Middle frontal gyrus (tissue), 1 donor: Measurements from ENCODE around the gene PRDX3.
"Not testable (repeated sequence)": the region's sequence is repeated elsewhere in the genome, so short reads cannot be mapped to it uniquely, and the experiment has no call there.

Experiments
- DNase-seq: peaks from one replicate; pipeline ENCODE4 v3.0.0-alpha.2; 2015; ENCODE audit warnings: low spot score; ENCODE audit errors: extremely low spot score

Gene PRDX3

DNA sequence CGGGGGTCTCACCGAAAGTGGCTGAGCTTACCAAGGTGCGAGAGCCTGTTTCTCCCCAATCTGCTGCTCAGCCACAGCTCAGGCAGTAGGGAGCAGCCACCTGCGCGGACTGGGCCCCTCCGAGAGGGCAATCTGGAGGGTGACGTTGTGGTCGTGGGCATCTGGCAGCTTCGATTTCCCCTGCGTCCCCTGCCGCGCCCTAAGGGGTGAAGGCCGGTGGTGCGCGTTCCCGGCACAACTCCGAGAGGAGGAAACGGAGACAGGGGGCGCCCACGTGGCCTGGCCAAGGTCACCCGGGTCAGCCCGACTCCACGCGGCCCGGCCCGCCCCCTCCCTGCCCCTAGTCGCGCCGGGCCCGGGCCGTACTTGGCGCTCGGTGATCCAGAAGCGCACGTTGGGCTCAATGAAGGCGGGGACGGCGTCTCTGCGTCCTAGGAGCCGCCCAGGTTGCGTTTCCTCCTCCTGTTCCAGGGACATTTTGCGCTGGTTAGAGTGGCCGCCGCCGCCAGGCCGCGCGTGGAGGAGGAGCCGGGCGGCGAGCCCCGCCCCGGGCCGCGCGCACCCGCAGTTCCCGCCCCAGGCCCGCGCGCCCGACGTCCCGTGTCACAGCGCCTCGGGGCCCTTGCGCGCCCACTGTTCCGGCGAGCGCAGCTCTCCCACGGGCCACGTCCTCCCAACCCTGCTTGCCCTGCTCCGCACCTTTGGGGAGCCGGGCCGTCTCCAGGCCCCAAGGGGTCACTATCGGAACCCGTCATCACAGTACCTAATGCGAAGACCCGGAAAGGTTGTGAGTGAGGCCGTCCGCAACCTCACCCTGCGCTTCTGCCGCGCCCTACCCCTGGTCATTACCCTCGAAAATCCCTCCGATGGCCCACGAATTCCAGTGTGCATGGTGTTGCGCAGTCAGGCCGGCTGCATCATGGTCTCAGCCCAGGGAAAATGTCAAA is 13.2 kb downstream of the PRDX3 start, which contains the start of gene SFXN4:
Gene SFXN4 (minus strand): TSS at position 544 of the 947 bp plus-strand sequence. CDS start 67 bp downstream, at position 477.
- peak; percentile 47 for DNase-seq

DNA sequence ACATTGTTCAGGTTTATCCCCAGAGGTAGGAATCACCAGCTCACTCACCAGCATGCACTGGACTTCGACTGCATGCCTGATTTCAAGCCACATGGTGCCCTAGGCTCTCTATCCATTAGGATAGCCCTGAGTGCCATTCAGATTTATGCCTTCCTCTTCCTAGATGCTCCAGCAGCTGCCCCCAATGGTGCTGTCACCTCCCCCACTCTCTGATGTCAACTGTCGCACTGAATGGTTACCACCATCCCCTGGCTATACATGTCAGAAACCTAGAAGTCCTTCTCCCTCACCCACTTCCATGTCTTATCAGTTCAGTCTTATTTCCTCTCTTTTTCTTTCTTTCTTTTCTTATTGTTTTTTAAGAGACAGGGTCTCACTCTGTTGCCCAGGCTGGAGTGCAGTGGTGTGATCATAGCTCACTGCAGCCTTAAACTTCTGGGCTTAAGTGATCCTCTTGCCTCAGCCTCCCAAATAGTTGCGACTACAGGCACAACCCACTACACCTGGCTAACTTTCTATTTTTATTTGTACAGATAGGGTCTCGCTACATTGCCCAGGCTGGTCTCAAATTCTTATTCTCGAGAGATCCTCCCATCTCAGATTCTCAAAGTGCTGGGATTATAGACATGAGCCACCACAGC is 16.0 kb downstream of the PRDX3 start:
- no peak for DNase-seq

DNA sequence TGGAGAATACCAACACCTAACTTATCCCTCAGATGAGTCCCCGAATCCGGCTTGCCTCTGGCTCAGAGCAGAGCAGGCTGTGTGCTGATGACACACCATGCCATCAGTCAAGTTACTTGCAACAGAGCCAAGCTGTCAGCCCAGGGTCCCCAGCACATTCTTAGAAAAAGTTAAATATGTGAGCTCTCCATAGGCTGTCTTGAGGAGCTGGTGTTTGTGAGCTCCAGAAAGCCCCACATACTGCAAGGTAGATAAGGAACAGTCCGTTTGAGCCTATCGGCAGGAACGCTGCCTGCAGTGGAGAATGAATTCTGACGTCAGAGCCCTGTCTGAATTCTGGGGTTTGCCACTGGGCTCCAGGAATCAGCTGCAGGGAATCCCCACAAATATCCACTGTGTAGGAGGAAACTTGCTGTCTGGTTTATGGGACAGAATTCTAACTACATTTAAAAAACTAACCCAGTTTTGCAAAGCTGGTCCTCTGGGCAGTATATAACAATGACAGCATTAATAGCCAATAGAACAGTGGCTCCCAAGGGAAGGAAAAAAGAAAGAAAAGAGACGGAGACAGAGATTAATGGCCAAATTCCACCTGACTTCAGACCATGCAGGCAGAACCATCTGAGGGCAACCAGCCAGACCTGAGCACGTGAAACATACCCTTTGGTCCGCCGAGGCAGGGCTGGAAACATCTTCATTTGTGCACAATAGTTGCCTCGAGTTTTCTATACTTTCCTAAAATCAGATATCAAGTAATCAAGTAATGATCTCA is 16.7 kb downstream of the PRDX3 start:
- DNase-seq = no peak

DNA sequence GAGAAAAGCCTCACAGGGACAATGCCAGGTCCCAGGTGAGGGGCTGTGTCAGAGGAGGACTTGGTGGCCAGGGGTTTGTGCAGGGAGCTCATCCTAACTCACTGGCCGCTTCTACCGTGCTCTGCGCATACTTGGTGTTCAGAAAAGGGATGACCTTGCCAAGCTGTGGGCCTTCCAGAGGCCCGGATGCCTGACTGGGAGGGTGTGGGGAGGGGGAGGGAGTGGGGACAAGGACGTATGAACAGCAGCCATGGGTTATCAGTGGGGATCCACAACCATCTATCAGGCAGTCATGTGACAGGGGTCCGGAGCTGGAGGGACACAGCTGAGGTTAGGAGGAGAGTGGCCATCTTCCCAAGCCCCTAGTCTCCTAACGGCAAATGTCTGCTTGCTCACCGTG is 19.3 kb downstream of the PRDX3 start:
- DNase-seq = no peak

DNA sequence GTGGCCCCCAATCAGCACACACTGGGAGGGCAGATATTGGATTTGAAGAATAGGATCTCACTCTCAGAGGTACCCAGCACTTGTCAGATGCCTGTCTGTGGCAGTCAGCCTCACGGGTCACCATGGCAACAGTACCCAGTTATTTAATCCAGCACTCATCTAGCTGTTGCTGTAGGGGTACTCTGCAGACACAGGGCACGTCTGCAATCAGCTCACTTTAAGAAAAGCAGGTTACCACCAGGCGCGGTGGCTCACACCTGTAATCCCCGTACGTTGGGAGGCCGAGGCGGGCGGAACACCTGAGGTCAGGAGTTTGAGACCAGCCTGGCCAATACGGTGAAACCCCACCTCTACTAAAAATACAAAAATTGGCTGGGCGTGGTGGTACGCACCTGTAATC is 25.0 kb downstream of the PRDX3 start:
- no peak for DNase-seq

DNA sequence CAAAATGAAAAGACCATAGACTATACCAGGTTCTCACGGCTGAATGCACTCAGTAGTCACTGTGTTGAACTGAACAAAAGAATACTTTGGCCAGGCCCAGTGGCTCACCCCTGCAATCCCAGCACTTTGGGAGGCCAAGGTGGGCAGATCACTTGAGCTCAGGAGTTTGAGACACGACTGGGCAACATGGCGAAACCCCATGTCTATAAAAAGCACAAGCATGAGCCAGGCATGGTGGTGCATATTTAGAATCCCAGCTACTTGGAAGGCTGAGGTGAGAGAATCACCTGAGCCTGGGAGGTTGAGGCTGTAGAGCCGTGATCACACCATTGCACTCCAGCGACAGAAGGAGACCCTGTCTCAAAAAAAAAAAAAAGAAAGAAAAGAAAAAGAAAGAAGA is 25.6 kb downstream of the PRDX3 start:
- no peak for DNase-seq

DNA sequence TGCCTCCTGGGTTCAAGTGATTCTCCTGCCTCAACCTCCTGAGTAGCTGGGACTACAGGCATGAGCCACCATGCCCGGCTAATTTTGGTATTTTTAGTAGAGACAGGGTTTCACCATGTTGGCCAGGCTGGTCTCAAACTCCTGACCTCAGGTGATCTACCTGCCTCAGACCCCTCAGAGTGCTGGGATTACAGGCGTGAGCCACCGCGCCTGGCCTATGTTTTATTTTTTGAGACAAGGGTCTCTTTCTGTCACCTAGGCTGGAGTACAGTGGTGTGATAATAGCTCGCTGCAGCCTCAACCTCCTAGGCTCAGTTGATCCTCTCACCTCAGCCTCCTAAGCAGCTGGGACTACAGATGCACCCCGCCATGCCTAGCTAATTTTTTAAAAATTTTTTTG is 27.0 kb downstream of the PRDX3 start:
- not testable (repeated sequence) for DNase-seq

DNA sequence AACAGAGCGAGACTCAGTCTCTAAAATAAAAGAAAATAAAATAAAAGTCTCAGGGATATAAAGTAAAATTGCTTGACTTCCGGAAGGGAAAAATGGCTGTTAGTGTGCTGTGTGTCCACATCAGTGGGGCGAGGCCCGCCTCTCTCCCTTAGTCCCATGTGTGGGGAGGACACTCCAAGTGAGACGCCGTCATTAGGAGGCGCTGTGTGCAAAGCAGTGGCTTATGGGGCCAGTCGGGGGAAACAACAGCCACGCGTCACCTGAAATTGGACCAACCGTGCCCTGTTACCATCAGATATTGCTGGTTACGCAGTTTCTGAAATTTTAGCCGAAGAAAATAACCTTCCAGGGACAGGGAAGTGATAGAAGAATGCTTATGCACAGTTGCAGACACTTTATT is 28.9 kb downstream of the PRDX3 start:
- no peak for DNase-seq

DNA sequence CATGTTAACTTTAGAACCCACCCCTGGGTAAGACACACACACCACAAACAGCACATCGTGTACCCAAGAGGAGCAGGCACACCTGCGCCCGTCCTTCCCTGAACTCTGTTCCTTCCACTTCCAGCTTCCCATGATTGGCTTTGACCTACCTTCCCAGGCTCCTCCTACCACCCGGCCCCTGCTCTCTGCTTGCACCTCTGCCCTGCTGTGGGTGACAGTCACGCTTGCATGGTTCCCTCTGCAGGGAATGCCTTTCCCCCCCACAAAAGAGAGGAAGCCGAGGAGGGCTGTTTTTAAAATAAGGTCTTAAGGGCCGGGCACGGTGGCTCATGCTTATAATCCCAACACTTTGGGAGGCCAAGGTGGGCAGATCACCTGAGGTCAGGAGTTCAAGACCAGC is 29.5 kb downstream of the PRDX3 start:
- no peak for DNase-seq

DNA sequence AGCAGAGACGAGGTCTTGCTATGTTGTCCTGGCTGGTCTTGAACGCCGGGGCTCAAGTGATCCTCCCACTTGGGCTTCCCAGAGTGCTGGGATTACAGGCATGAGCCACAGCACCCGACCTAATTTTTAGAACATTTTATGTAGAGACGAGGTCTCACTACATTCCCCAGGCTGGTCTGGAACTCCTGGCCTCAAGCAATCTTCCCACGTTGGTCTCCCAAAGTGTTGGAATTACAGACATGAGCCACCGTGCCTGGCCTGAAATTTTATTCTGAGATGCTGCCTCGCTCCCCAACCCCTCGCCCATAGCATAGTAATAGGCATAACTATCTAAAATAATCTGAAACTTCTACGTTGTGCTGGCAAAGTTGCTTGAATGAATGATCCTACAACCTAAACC is 35.0 kb downstream of the PRDX3 start:
- no peak for DNase-seq

DNA sequence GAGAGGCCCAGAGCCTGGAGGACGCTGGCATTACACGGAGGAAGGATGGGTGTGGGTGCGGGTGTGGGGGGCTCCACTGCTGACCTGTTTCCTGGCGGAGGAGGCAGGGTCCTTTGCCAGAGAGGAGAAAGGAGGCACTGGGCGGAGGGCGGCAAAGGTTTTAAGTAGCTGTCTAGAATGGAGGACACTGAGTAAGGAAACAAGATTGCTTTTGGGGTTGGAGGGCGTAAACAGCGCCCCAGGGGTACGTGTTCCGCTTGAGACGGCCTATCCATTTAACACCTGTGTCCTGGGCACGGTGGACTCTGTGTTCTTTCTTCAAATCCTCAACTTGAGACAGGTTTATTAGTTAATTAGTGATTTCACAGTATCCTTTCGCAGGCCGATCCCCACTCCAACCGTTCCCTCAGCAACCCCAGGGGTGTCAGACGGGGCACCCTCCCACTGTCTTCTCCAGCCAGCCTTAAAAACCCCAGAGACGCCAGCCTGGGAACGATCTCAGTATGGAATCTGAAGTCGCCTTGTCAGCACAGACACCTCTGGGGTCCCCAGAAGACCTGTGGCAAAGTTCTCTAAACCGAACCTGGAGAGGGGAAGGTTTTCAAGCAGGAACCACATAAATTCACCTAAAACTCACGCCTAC is 37.9 kb downstream of the PRDX3 start:
- no peak for DNase-seq

DNA sequence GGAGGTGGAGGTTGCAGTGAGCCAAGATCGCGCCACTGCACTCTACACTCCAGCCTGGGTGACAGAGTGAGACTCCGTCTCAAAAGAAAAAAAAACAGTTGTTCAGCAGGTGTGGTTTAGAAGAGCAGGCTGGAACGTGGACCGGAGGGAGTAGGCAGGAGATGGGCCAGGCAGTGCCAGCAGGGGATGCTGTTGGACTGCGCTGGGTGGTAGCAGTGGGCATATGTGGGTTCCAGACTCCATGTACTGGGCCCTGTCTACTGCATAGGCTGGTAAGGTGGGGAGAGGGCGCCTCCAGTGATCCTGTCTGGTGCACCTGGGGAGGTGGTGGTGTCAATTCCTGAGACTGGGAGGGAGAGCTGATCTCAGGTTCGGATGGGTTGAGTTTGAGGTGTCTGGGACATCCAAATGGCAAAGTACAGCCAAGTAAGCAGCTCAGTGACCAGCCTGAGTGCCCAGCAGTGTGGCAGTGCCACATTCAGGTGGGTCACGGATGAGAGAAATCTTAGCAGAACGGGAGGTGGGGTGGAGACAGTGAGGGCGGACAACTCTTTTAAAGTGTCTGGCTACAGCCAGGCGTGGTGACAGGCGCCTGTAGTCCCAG is 39.0 kb downstream of the PRDX3 start:
- DNase-seq = no peak

DNA sequence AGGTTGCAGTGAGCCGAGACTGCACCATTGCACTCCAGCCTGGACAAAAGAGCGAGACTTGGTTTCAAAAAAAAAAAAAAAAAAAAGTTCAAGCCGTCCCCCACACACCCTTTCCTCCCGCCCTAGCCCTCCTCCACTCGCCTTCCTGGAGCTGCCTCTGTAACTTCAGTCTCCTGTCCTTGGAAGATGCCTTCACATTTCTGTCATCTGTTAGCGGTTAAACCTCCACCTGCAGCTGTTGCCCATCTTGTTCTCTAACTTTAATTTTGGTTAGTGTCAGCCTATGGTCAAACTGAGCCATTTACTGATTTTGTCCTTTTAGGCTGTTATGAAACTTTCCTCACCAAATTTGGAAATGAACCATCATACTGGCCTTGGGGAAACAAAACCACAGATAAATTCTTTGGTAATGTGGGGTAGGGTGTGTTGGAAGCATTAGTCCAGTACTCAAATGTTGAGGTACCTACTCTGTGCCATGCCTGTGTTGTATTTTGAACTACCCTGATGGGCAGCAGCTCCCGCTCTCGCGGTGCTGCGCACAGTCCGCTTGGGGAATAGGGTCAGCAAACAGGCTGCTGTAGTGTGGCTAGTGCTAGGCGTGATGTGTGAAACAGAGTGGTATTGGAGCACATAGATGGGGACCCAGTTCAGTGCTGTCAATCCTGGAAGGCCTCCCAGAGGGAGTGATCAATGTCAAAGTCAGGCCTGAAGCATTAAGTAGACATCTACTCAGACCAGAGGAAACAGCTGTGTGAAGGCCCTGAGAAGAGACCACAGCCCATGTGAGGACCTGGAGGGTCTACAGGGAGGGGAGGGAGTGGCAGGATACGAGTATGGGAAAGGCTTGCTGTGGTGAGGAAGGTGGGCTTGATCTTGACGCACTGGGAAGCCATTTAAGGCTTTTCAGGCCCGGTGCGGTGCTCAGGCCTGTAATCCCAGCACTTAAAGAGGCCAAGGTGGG is 40.0 kb downstream of the PRDX3 start:
- no peak for DNase-seq

DNA sequence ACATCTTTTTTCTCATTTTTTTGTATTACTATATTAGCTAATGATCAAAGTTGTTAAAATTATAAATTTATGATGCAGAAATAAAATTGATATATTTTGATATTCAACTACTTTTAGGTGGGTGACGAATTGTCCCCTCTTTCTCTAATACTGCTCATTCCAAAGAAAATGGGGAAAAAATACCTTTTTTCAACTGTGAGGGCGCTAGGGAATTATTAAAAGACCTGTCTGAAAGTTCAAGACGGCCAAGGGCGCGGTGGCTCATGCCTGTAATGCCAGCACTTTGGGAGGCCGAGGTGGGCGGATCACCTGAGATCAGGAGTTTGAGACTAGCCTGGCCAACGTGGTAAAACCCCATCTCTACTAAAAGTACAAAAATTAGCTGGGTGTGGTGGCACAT is 40.7 kb downstream of the PRDX3 start:
- DNase-seq = not testable (repeated sequence)

DNA sequence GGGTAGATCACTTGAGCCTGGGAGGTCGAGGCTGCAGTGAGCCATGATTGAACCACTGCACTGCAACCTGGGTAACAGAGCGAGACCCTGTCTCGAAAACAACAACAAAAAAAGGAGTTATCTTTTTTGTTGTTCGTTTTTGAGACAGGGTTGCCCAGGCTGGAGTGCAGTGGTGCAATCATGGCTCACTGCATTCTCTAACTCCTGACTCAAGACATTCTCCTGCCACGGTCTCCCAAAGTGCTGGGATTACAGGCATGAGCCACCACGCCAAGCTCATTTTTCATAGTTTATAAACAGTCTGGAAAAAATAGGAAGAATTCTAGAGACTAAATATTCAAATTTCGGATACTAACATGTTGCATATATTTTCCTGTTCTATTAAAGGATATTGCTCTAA is 42.5 kb downstream of the PRDX3 start:
- DNase-seq = no peak

DNA sequence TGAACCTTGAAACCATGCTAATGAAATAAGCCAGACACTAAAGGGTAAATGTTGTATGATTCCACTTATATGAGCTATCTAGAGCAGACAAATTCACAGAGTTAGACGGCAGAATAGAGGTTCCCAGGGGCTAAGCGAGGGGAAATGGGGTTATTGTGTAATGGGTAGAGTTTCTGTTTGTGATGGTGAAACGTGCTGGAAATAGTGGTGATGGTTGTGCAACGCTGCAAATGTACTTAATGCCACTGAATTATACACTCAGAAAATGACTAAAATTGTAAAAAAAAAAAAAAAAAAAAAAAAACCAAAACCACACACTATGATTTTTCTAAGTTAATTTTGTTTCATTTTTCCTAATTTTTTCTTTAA is 43.1 kb downstream of the PRDX3 start:
- no peak for DNase-seq

DNA sequence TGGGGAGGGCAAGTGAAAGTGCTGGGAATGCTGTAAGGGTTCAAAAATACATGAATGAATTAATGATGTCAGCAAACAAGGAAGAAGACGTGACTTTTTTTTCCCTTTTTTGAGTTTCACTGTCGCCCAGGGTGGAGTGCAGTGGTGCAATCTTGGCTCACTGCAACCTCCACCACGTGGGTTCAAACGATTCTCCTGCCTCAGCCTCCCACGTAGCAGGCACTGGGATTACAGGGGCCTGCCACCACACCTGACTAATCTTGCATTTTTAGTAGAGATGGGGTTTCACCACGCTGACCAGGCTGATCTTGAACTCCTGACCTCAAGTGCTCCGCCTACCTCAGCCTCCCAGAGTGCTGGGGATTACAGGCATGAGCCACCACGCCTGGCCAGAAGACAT is 44.7 kb downstream of the PRDX3 start:
- DNase-seq = no peak

DNA sequence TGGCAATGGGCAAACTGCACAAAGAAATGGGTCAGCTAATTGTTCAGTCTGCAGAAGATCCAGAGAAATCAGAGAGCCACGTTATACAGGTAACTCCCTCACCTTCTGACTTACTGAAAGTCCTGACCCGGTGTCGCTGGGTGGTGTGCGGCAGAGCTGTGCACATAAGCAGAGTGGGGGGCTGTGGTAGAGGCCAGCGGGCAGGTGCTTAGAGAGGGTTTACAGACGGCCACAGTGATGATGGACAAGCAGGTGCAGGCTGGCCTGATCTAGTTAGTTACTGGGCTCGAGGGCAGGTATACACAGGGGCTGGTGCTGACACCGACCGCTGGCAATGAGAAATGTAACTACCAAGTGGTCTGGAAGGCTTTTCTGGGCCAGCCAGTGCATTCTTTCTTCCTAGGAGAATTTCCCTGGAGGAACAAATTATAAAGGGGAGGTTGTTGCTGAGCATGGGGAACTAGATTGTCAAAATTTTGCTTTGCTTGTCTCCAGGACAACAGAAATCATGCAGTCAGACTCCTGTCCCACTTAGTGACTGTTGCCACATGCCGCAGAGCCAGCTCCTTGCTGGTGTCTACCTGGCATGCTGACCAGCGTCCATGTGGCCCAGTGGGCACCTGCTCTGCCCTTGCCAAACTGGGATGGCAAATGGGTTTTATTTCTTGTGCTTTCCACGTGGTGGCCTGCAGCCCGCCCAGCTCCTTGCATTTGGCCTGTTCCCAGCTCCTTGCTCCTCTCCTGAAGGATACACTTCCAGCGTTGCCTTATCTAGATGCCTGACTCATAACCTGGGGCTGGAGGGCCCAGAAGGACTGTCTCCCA is 45.9 kb downstream of the PRDX3 start:
- no peak for DNase-seq
